GM23338 (cell line): ENCODE results near the gene APP. TPM values are rescaled to one million over a fixed set of nuclear protein-coding genes. Genes with fewer than 3 reads are reported as not detected.

Experiments
- CREB1 ChIP-seq: fragments of 250-450 bp; sonication (Bioruptor Pico); IDR thresholded peaks from 2 replicates; pipeline ENCODE4 v1.5.0; 2020; ENCODE audit warnings: low read depth, mild to moderate bottlenecking, moderate library complexity
- ETS1 ChIP-seq: IDR thresholded peaks from 2 replicates; pipeline ENCODE4 v1.6.1; 2016; ENCODE audit warnings: antibody characterized with exemption
- EZH2phosphoT487 ChIP-seq: fragments of 200-600 bp; sonication (generic); IDR thresholded peaks from one replicate; pipeline ENCODE4 v1.8.1; 2018; ENCODE audit warnings: antibody characterized with exemption; ENCODE audit not compliant: unreplicated experiment
- JUNB ChIP-seq: IDR thresholded peaks from one replicate; pipeline ENCODE4 v1.6.1; 2016; ENCODE audit warnings: antibody characterized with exemption; ENCODE audit not compliant: unreplicated experiment
- NANOG ChIP-seq: IDR thresholded peaks from 2 replicates; pipeline ENCODE4 v1.6.1; 2016; ENCODE audit warnings: antibody characterized with exemption, borderline replicate concordance
- STAT1 ChIP-seq: IDR thresholded peaks from one replicate; pipeline ENCODE4 v1.6.1; 2016; ENCODE audit warnings: antibody characterized with exemption; ENCODE audit not compliant: unreplicated experiment
- ZNF331 ChIP-seq: fragments of 250-450 bp; sonication (Bioruptor Pico); IDR thresholded peaks from 2 replicates; pipeline ENCODE4 v1.5.0; 2020; ENCODE audit warnings: low read depth, mild to moderate bottlenecking, moderate library complexity
- ZNF462 ChIP-seq: fragments of 250-450 bp; sonication (Bioruptor Pico); IDR thresholded peaks from 2 replicates; pipeline ENCODE4 v1.5.0; 2020; ENCODE audit warnings: mild to moderate bottlenecking, moderate library complexity
- polyA plus RNA-seq: library from polyadenylated mRNA; unstranded; fragments of >200 nt; fragmentation: Nextera tagmentation; extraction: Ambion mirVana; gene quantifications from 2 replicates; pipeline ENCODE4 v1.2.1, GENCODE V29; 2016
- total RNA-seq: library from RNA; depleted of rRNA; stranded (reverse); fragments of >200 nt; shearing (Covaris generic); gene quantifications from 2 replicates; pipeline ENCODE4 v1.2.3, GENCODE V29; 2014

The APP gene
- total and polyA plus RNA-seq, 2 experiments from 2014 or later, result 69.4 to 444 TPM

- TF ChIP-seq ZNF462 (CRISPR knock-in tag) (no peak), EZH2phosphoT487 (no peak), ETS1 (no peak), STAT1 (no peak), JUNB (no peak), CREB1 (CRISPR knock-in tag) (no peak), ZNF331 (CRISPR knock-in tag) (no peak), NANOG (no peak)
Measured at GRCh38 chr21:26060335-26061115, 110.0 kb downstream of the APP start (continued).
